Bronchial epithelial cell (primary cell): ENCODE measurements around the gene GPR176. TPM values are rescaled to one million over a fixed set of nuclear protein-coding genes. Genes with fewer than 3 reads are reported as not detected.

ENCODE experiments used
- DNase-seq: peaks from one replicate; pipeline ENCODE4 v3.0.0-alpha.2; 2010; ENCODE audit warnings: low read depth
- FAIRE-seq: peaks from 2 replicates; lab custom pipeline; 2011; peaks lifted over from hg19 to GRCh38; lab: Jason Lieb, UNC
- H3K27me3 ChIP-seq: 2 replicates; pipeline ENCODE4 v1.5.1; 2011; ENCODE audit warnings: low read length; ENCODE audit not compliant: control insufficient read depth, insufficient read depth
- H3K36me3 ChIP-seq: 2 replicates; pipeline ENCODE4 v1.5.1; 2011; ENCODE audit warnings: low read length; ENCODE audit not compliant: control insufficient read depth, insufficient read depth
- H3K4me3 ChIP-seq: 2 replicates; pipeline ENCODE4 v1.5.1; 2011; ENCODE audit warnings: mild to moderate bottlenecking, low read depth, low read length, control low read depth
- CTCF ChIP-seq: IDR thresholded peaks from 2 replicates; pipeline ENCODE4 v1.5.1; 2011; ENCODE audit warnings: mild to moderate bottlenecking, moderate library complexity, low read length, control low read depth, inconsistent platforms; ENCODE audit not compliant: insufficient read depth, severe bottlenecking
- total RNA-seq: library from RNA; depleted of rRNA; stranded (reverse); fragments of >200 nt; gene quantifications from 2 replicates; pipeline ENCODE4 v1.2.1, GENCODE V29; 2014

The GPR176 gene
- total RNA-seq, 1 donor from 2014 or later: 3.4 TPM

GRCh38 chr15:39924437-39924836 is 4.4 kb upstream of the GPR176 start:
- H3K4me3 ChIP-seq: no peak overlapping the region
- H3K36me3 ChIP-seq: no peaks in the 10 kb centered on the region
- DNase-seq (no peak), FAIRE-seq (no peak)
- H3K27me3 ChIP-seq: no peaks in the 10 kb centered on the region
- TF ChIP-seq CTCF: no peak

GRCh38 chr15:39922462-39923092 is 2.5 kb upstream of the GPR176 start:
- DNase-seq (no peak), FAIRE-seq (no peak)
- no peak for TF ChIP-seq CTCF
- no peak overlapping the region for H3K4me3 ChIP-seq
- no peaks in the 10 kb centered on the region for H3K27me3 ChIP-seq
- no peaks in the 10 kb centered on the region for H3K36me3 ChIP-seq

GRCh38 chr15:39921274-39921638 is 1.2 kb upstream of the GPR176 start:
- DNase-seq: no peak
- no peaks in the 10 kb centered on the region for H3K36me3 ChIP-seq

GRCh38 chr15:39920510-39921273 is 626 bp upstream of the GPR176 start:
- H3K36me3 ChIP-seq: no peaks in the 10 kb centered on the region
- DNase-seq (peak; percentile 49), FAIRE-seq (no peak)
- H3K27me3 ChIP-seq: no peaks in the 10 kb centered on the region
- peak overlapping the region; percentile 46 for H3K4me3 ChIP-seq
- TF ChIP-seq CTCF: no peak

More at GRCh38 chr15:39921274-39921638, 1.2 kb upstream of the GPR176 start:
- no peaks in the 10 kb centered on the region for H3K27me3 ChIP-seq
- FAIRE-seq: no peak
- peak overlapping the region; percentile 46 for H3K4me3 ChIP-seq
- no peak for TF ChIP-seq CTCF

GRCh38 chr15:39919411-39919747 is 687 bp downstream of the GPR176 start:
- Histone ChIP-seq H3K4me3 (peak overlapping the region; percentile 46), H3K36me3 (no peaks in the 10 kb centered on the region), H3K27me3 (no peaks in the 10 kb centered on the region)
- DNase-seq (no peak), FAIRE-seq (no peak)
- no peak for TF ChIP-seq CTCF
